IPS DF 6.9 (cell line): Measurements from ENCODE around the gene EIF6.

ENCODE experiments used
- DNase-seq: peaks from one replicate; pipeline ENCODE4 v3.0.0-alpha.2; 2013; ENCODE audit warnings: low read depth, low spot score
- H3K27ac ChIP-seq: one replicate; pipeline ENCODE4 v1.5.1; 2013; ENCODE audit warnings: low read length, control low read depth
- H3K27me3 ChIP-seq: 2 replicates; pipeline ENCODE4 v1.6.1; 2013; ENCODE audit warnings: mild to moderate bottlenecking, low read length; ENCODE audit not compliant: control insufficient read depth, insufficient read depth
- H3K36me3 ChIP-seq: 2 replicates; pipeline ENCODE4 v1.6.1; 2013; ENCODE audit warnings: low read length; ENCODE audit not compliant: control insufficient read depth, insufficient read depth
- H3K4me1 ChIP-seq: 2 replicates; pipeline ENCODE4 v1.6.1; 2013; ENCODE audit warnings: low read length; ENCODE audit not compliant: control insufficient read depth, insufficient read depth
- H3K4me3 ChIP-seq: 2 replicates; pipeline ENCODE4 v1.5.1; 2013; ENCODE audit warnings: mild to moderate bottlenecking, low read length
- H3K9me3 ChIP-seq: 2 replicates; pipeline ENCODE4 v1.6.1; 2013; ENCODE audit warnings: low read length, inconsistent platforms; ENCODE audit not compliant: control insufficient read depth, insufficient read depth
- WGBS: extraction: QIAGEN DNeasy Blood & Tissue Kit; methylation state at CpG from one replicate; pipeline ENCODE4 v1.1.7; 2013; ENCODE audit warnings: mixed read lengths, missing lambda C conversion rate; ENCODE audit not compliant: insufficient read length, insufficient coverage; 5-methylcytosine and 5-hydroxymethylcytosine counted together

EIF6 gene

GRCh38 chr20:35294293-35294685, 9.7 kb upstream of the EIF6 start:
- no peaks in the 10 kb centered on the region for H3K36me3 ChIP-seq
- no peaks in the 10 kb centered on the region for H3K27me3 ChIP-seq
- no CpG with 5 or more reads among the region's 5 CpGs for WGBS
- H3K4me1 ChIP-seq, result no peaks in the 10 kb centered on the region
- H3K9me3 ChIP-seq, result no peaks in the 10 kb centered on the region
- no peak overlapping the region for H3K27ac ChIP-seq
- H3K4me3 ChIP-seq, result no peak overlapping the region
- DNase-seq, result no peak

GRCh38 chr20:35293303-35294292, 9.0 kb upstream of the EIF6 start:
- H3K9me3 ChIP-seq, result no peaks in the 10 kb centered on the region

GRCh38 chr20:35292504-35293285, 8.1 kb upstream of the EIF6 start:
- Histone ChIP-seq H3K4me1 (no peaks in the 10 kb centered on the region; the same call in 1 of the 2 replicates), H3K36me3 (no peaks in the 10 kb centered on the region), H3K4me3 (no peak overlapping the region), H3K27ac (no peak overlapping the region), H3K9me3 (no peaks in the 10 kb centered on the region), H3K27me3 (no peaks in the 10 kb centered on the region)
- DNase-seq, result no peak
- no CpG with 5 or more reads among the region's 23 CpGs for WGBS

More at GRCh38 chr20:35293303-35294292, 9.0 kb upstream of the EIF6 start:
- no peaks in the 10 kb centered on the region; the same call in 1 of the 2 replicates for H3K4me1 ChIP-seq
- no peak overlapping the region for H3K27ac ChIP-seq
- no peak overlapping the region for H3K4me3 ChIP-seq
- WGBS, result no CpG with 5 or more reads among the region's 19 CpGs
- no peaks in the 10 kb centered on the region for H3K27me3 ChIP-seq
- H3K36me3 ChIP-seq, result no peaks in the 10 kb centered on the region
- no peak for DNase-seq

GRCh38 chr20:35291654-35292503, 7.3 kb upstream of the EIF6 start, which contains the start of gene FAM83C:
Gene FAM83C, minus strand, starts transcription at chr20:35292425. Its CDS starts 121 bp downstream, at chr20:35292304.
- Histone ChIP-seq H3K27me3 (no peaks in the 10 kb centered on the region), H3K36me3 (no peaks in the 10 kb centered on the region), H3K4me3 (no peak within 1 kb of the TSS), H3K4me1 (no peaks in the 10 kb centered on the region; the same call in 1 of the 2 replicates), H3K27ac (no peak within 1 kb of the TSS), H3K9me3 (no peaks in the 10 kb centered on the region)
- WGBS, result no CpG with 5 or more reads among the region's 40 CpGs
- DNase-seq, result no peak

GRCh38 chr20:35290887-35291417, 6.4 kb upstream of the EIF6 start:
- H3K4me1 ChIP-seq, result no peaks in the 10 kb centered on the region; the same call in 1 of the 2 replicates
- WGBS, result no CpG with 5 or more reads among the region's 7 CpGs
- H3K27me3 ChIP-seq, result no peaks in the 10 kb centered on the region
- no peaks in the 10 kb centered on the region for H3K9me3 ChIP-seq
- H3K4me3 ChIP-seq, result no peak overlapping the region
- H3K36me3 ChIP-seq, result no peaks in the 10 kb centered on the region
- no peak for DNase-seq
- H3K27ac ChIP-seq, result no peak overlapping the region

GRCh38 chr20:35290186-35290886, 5.8 kb upstream of the EIF6 start:
- DNase-seq, result no peak
- WGBS, result no CpG with 5 or more reads among the region's 7 CpGs

GRCh38 chr20:35288325-35289060, 3.9 kb upstream of the EIF6 start:
- no CpG with 5 or more reads among the region's 19 CpGs for WGBS
- no peaks in the 10 kb centered on the region for H3K27me3 ChIP-seq

More at GRCh38 chr20:35290186-35290886, 5.8 kb upstream of the EIF6 start:
- no peaks in the 10 kb centered on the region; the same call in 1 of the 2 replicates for H3K4me1 ChIP-seq
- no peaks in the 10 kb centered on the region for H3K36me3 ChIP-seq
- H3K27ac ChIP-seq, result no peak overlapping the region
- H3K9me3 ChIP-seq, result no peaks in the 10 kb centered on the region
- H3K27me3 ChIP-seq, result no peaks in the 10 kb centered on the region
- H3K4me3 ChIP-seq, result no peak overlapping the region

GRCh38 chr20:35287509-35288324, 3.1 kb upstream of the EIF6 start:
- Histone ChIP-seq H3K9me3 (no peaks in the 10 kb centered on the region), H3K27me3 (no peaks in the 10 kb centered on the region), H3K36me3 (no peaks in the 10 kb centered on the region), H3K27ac (no peak overlapping the region), H3K4me3 (no peak overlapping the region), H3K4me1 (no peaks in the 10 kb centered on the region; the same call in 1 of the 2 replicates)
- DNase-seq, result no peak
- no CpG with 5 or more reads among the region's 28 CpGs for WGBS

More at GRCh38 chr20:35288325-35289060, 3.9 kb upstream of the EIF6 start:
- Histone ChIP-seq H3K4me1 (no peaks in the 10 kb centered on the region; the same call in 1 of the 2 replicates), H3K9me3 (no peaks in the 10 kb centered on the region), H3K36me3 (no peaks in the 10 kb centered on the region), H3K27ac (no peak overlapping the region), H3K4me3 (no peak overlapping the region)
- no peak for DNase-seq
